Measurements from ENCODE around the gene SPEG.

The SPEG gene

GRCh38 chr2:219483451-219484342 is 49.1 kb downstream of the SPEG start (continued):
- TF ChIP-seq TCF4 (CRISPR knock-in tag; IDR thresholded peaks at IDR 0.05; ENCODE audit: borderline replicate concordance) (no peak), ESRRG (CRISPR knock-in tag; IDR thresholded peaks at IDR 0.05) (no peak), ISL1 (CRISPR knock-in tag; IDR thresholded peaks at IDR 0.05) (no peak)

GRCh38 chr2:219484343-219485200 is 49.9 kb downstream of the SPEG start:
- ATAC-seq: no peak
- TF ChIP-seq OSR1 (CRISPR knock-in tag; IDR thresholded peaks at IDR 0.05) (no peak), ZC3H10 (CRISPR knock-in tag; IDR thresholded peaks at IDR 0.05) (no peak), ISL1 (CRISPR knock-in tag; IDR thresholded peaks at IDR 0.05) (no peak), CSDC2 (CRISPR knock-in tag; IDR thresholded peaks at IDR 0.05) (no peak), PATZ1 (CRISPR knock-in tag; IDR thresholded peaks at IDR 0.05; ENCODE audit: borderline replicate concordance) (no peak), ZFP3 (CRISPR knock-in tag; IDR thresholded peaks at IDR 0.05) (no peak), TSHZ2 (CRISPR knock-in tag; IDR thresholded peaks at IDR 0.05) (no peak), ESRRG (CRISPR knock-in tag; IDR thresholded peaks at IDR 0.05) (no peak), BACH2 (CRISPR knock-in tag; IDR thresholded peaks at IDR 0.05; ENCODE audit: borderline replicate concordance) (no peak), TCF4 (CRISPR knock-in tag; IDR thresholded peaks at IDR 0.05; ENCODE audit: borderline replicate concordance) (no peak), ZNF8 (CRISPR knock-in tag; IDR thresholded peaks at IDR 0.05) (no peak), ZNF70 (CRISPR knock-in tag; IDR thresholded peaks at IDR 0.05) (no peak)

DNA sequence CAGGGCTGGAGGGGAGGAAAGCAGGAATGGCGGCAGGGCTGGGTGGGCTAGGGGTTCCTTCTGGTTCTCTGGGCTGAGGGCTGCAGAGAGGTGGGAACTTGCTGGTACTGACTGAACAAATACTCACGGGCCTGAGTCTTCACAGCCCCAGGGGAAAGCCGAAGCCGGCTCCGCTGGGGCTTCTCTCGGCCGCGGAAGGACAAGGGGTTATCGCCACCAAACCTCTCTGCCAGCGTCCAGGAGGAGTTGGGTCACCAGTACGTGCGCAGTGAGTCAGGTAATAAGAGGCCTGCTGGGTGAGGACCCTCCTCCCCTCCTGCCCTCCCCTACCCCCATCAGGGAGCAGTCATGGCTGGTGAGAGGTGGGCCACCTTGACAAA is 50.5 kb downstream of the SPEG start:
- no peak for ATAC-seq
- no peak for TF ChIP-seq SNAI2 (CRISPR knock-in tag; IDR thresholded peaks at IDR 0.05)
- TF ChIP-seq PATZ1 (CRISPR knock-in tag; IDR thresholded peaks at IDR 0.05; ENCODE audit: borderline replicate concordance): no peak
- no peak for TF ChIP-seq ARNTL (CRISPR knock-in tag; IDR thresholded peaks at IDR 0.05; ENCODE audit: borderline replicate concordance, low read depth)
- no peak for TF ChIP-seq CSDC2 (CRISPR knock-in tag; IDR thresholded peaks at IDR 0.05)
- no peak for TF ChIP-seq GLIS3 (CRISPR knock-in tag; IDR thresholded peaks at IDR 0.05)
- TF ChIP-seq BACH2 (CRISPR knock-in tag; IDR thresholded peaks at IDR 0.05; ENCODE audit: borderline replicate concordance): no peak
- TF ChIP-seq TSHZ2 (CRISPR knock-in tag; IDR thresholded peaks at IDR 0.05): no peak
- TF ChIP-seq, protein P1, sequence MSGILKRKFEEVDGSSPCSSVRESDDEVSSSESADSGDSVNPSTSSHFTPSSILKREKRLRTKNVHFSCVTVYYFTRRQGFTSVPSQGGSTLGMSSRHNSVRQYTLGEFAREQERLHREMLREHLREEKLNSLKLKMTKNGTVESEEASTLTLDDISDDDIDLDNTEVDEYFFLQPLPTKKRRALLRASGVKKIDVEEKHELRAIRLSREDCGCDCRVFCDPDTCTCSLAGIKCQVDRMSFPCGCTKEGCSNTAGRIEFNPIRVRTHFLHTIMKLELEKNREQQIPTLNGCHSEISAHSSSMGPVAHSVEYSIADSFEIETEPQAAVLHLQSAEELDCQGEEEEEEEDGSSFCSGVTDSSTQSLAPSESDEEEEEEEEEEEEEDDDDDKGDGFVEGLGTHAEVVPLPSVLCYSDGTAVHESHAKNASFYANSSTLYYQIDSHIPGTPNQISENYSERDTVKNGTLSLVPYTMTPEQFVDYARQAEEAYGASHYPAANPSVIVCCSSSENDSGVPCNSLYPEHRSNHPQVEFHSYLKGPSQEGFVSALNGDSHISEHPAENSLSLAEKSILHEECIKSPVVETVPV (CRISPR knock-in tag; IDR thresholded peaks at IDR 0.05): no peak
- TF ChIP-seq ZC3H10 (CRISPR knock-in tag; IDR thresholded peaks at IDR 0.05): no peak
- TF ChIP-seq PPARA (CRISPR knock-in tag; IDR thresholded peaks at IDR 0.05; ENCODE audit: borderline replicate concordance): no peak
- TF ChIP-seq ZNF8 (CRISPR knock-in tag; IDR thresholded peaks at IDR 0.05): no peak
- no peak for TF ChIP-seq ZNF70 (CRISPR knock-in tag; IDR thresholded peaks at IDR 0.05)
- TF ChIP-seq ZFP3 (CRISPR knock-in tag; IDR thresholded peaks at IDR 0.05): no peak

Data from SK-N-SH treated with all-trans-retinoic acid at 6 μM for 48 hours (cell line).